HEK293 (cell line): ENCODE data around the gene IPO5.
A peak's percentile ranks its signal among the peaks of the same experiment; 100 is the strongest.

Experiments
- KLF1 ChIP-seq: fragments of 450-650 bp; formaldehyde crosslinking; IDR thresholded peaks from 2 replicates; pipeline ENCODE4 v1.5.1; 2016; ENCODE audit warnings: missing biosample characterization, missing genetic modification characterization
- KLF8 ChIP-seq: fragments of 450-650 bp; formaldehyde crosslinking; IDR thresholded peaks from 2 replicates; pipeline ENCODE4 v1.5.1; 2016; ENCODE audit warnings: missing biosample characterization, missing genetic modification characterization
- KLF9 ChIP-seq: fragments of 450-650 bp; formaldehyde crosslinking; IDR thresholded peaks from 2 replicates; pipeline ENCODE4 v1.5.1; 2016; ENCODE audit warnings: missing biosample characterization, missing genetic modification characterization, low read depth
- RBAK ChIP-seq: fragments of 450-650 bp; formaldehyde crosslinking; IDR thresholded peaks from 2 replicates; pipeline ENCODE4 v1.5.1; 2016; ENCODE audit warnings: missing biosample characterization, missing genetic modification characterization
- ZFP3 ChIP-seq: fragments of 450-650 bp; formaldehyde crosslinking; IDR thresholded peaks from 2 replicates; pipeline ENCODE4 v1.5.1; 2016; ENCODE audit warnings: low read depth, missing biosample characterization, missing genetic modification characterization
- ZFP37 ChIP-seq: fragments of 450-650 bp; formaldehyde crosslinking; IDR thresholded peaks from 2 replicates; pipeline ENCODE4 v1.5.1; 2016; ENCODE audit warnings: missing biosample characterization, missing genetic modification characterization
- ZFP41 ChIP-seq: fragments of 450-650 bp; formaldehyde crosslinking; IDR thresholded peaks from 2 replicates; pipeline ENCODE4 v1.5.1; 2016; ENCODE audit warnings: missing biosample characterization, missing genetic modification characterization, borderline replicate concordance
- ZNF155 ChIP-seq: fragments of 450-650 bp; formaldehyde crosslinking; IDR thresholded peaks from 2 replicates; pipeline ENCODE4 v1.5.1; 2016; ENCODE audit warnings: missing biosample characterization, missing genetic modification characterization
- ZNF211 ChIP-seq: fragments of 450-650 bp; formaldehyde crosslinking; IDR thresholded peaks from 2 replicates; pipeline ENCODE4 v1.5.1; 2016; ENCODE audit warnings: low read depth, missing biosample characterization, missing genetic modification characterization
- ZNF214 ChIP-seq: fragments of 450-650 bp; formaldehyde crosslinking; IDR thresholded peaks from 2 replicates; pipeline ENCODE4 v1.5.1; 2017; ENCODE audit warnings: missing biosample characterization, mild to moderate bottlenecking, missing genetic modification characterization, borderline replicate concordance
- ZNF23 ChIP-seq: fragments of 450-650 bp; formaldehyde crosslinking; IDR thresholded peaks from 2 replicates; pipeline ENCODE4 v1.5.1; 2016; ENCODE audit warnings: missing biosample characterization, missing genetic modification characterization, borderline replicate concordance
- ZNF239 ChIP-seq: fragments of 450-650 bp; formaldehyde crosslinking; IDR thresholded peaks from 2 replicates; pipeline ENCODE4 v1.5.1; 2016; ENCODE audit warnings: missing biosample characterization, missing genetic modification characterization
- ZNF24 ChIP-seq: fragments of 450-650 bp; formaldehyde crosslinking; IDR thresholded peaks from 2 replicates; pipeline ENCODE4 v1.5.1; 2016; ENCODE audit warnings: missing biosample characterization, missing genetic modification characterization
- ZNF324 ChIP-seq: fragments of 450-650 bp; formaldehyde crosslinking; IDR thresholded peaks from 2 replicates; pipeline ENCODE4 v1.5.1; 2016; ENCODE audit warnings: missing biosample characterization, missing genetic modification characterization
- ZNF350 ChIP-seq: fragments of 450-650 bp; formaldehyde crosslinking; IDR thresholded peaks from 2 replicates; pipeline ENCODE4 v1.5.0; 2017; ENCODE audit warnings: missing biosample characterization, mild to moderate bottlenecking, missing genetic modification characterization
- ZNF366 ChIP-seq: fragments of 450-650 bp; formaldehyde crosslinking; conservative IDR thresholded peaks from 2 replicates; pipeline ENCODE4 v1.5.1; 2016; ENCODE audit warnings: missing biosample characterization, missing genetic modification characterization
- ZNF433 ChIP-seq: fragments of 450-650 bp; formaldehyde crosslinking; IDR thresholded peaks from 2 replicates; pipeline ENCODE4 v1.5.1; 2016; ENCODE audit warnings: missing biosample characterization, missing genetic modification characterization, low read depth
- ZNF521 ChIP-seq: fragments of 450-650 bp; formaldehyde crosslinking; IDR thresholded peaks from 2 replicates; pipeline ENCODE4 v1.5.1; 2017; ENCODE audit warnings: missing biosample characterization, mild to moderate bottlenecking, missing genetic modification characterization
- ZNF529 ChIP-seq: fragments of 450-650 bp; formaldehyde crosslinking; IDR thresholded peaks from 2 replicates; pipeline ENCODE4 v1.5.1; 2017; ENCODE audit warnings: missing genetic modification characterization, missing biosample characterization; ENCODE audit not compliant: insufficient replicate concordance
- ZNF530 ChIP-seq: fragments of 450-650 bp; formaldehyde crosslinking; IDR thresholded peaks from 2 replicates; pipeline ENCODE4 v1.5.1; 2016; ENCODE audit warnings: low read depth, missing biosample characterization, missing genetic modification characterization
- ZNF548 ChIP-seq: fragments of 450-650 bp; formaldehyde crosslinking; IDR thresholded peaks from 2 replicates; pipeline ENCODE4 v1.5.1; 2016; ENCODE audit warnings: missing biosample characterization, missing genetic modification characterization
- ZNF561 ChIP-seq: fragments of 450-650 bp; IDR thresholded peaks from 2 replicates; pipeline ENCODE4 v1.5.1; 2018; ENCODE audit warnings: missing biosample characterization, missing genetic modification characterization, borderline replicate concordance
- ZNF776 ChIP-seq: fragments of 450-650 bp; formaldehyde crosslinking; IDR thresholded peaks from 2 replicates; pipeline ENCODE4 v1.5.0; 2017; ENCODE audit warnings: missing biosample characterization, missing genetic modification characterization, borderline replicate concordance
- ZNF792 ChIP-seq: fragments of 450-650 bp; formaldehyde crosslinking; IDR thresholded peaks from 2 replicates; pipeline ENCODE4 v1.5.1; 2016; ENCODE audit warnings: missing biosample characterization, missing genetic modification characterization
- ZNF843 ChIP-seq: fragments of 450-650 bp; formaldehyde crosslinking; IDR thresholded peaks from 2 replicates; pipeline ENCODE4 v1.5.1; 2016; ENCODE audit warnings: missing biosample characterization, missing genetic modification characterization
- TF ChIP-seq, protein P1 (sequence below): fragments of 450-650 bp; formaldehyde crosslinking; IDR thresholded peaks from 2 replicates; pipeline ENCODE4 v1.5.1; 2017; ENCODE audit warnings: missing biosample characterization, missing genetic modification characterization
- TF ChIP-seq, protein P2 (sequence below): fragments of 450-650 bp; formaldehyde crosslinking; IDR thresholded peaks from 2 replicates; pipeline ENCODE4 v1.5.1; 2016; ENCODE audit warnings: missing biosample characterization, missing genetic modification characterization, borderline replicate concordance
- TF ChIP-seq, protein P3 (sequence below): IDR thresholded peaks from 2 replicates; pipeline ENCODE4 v1.6.1; 2011; ENCODE audit warnings: mild to moderate bottlenecking, low read depth, low read length, borderline replicate concordance
- TF ChIP-seq, protein P4 (sequence below): fragments of 450-650 bp; IDR thresholded peaks from 2 replicates; pipeline ENCODE4 v1.5.1; 2018; ENCODE audit warnings: missing biosample characterization, mild to moderate bottlenecking, missing genetic modification characterization
- TF ChIP-seq, protein P5 (sequence below): fragments of 450-650 bp; formaldehyde crosslinking; IDR thresholded peaks from 2 replicates; pipeline ENCODE4 v1.5.1; 2016; ENCODE audit warnings: missing biosample characterization, missing genetic modification characterization

The IPO5 gene

DNA sequence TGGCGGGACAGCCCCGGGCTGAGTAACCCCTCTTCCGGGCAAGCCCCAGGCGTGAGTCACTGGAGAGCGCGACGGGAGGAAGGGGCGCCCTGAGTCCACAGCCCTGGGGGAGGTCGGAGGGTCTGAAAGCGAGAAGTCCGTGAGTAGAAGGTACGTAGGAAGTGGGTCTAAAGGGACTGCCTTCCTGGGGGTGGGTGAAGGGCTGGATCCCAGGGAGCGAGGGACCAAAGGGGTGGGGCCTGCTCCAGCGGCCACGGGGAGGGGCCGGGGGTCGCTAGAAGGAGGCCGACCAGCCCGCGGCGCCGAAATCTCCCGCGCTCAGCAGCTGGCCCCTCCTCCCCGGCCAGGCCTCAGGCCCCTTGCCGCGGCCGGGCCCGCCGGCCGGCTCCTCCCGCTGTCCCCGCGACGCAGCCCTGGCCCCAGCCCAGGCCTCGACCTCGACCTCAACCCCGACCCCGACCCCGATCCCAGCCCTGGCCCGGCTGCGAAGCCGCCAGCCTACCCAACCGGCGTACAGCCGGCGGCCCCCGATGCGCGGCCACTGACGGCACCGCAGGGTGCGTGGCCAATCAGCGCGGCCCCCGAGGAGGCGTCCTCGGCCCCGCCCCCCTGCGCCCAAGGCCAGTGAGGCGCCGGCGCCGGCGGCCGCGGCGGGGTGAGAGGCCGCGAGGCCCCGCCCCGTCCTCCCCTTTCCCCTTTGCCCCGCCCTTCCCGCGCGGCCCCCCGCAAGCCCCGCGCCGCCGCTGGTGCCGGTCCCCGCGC lies 22.6 kb downstream of the IPO5 start (continued):
- TF ChIP-seq, protein P1, sequence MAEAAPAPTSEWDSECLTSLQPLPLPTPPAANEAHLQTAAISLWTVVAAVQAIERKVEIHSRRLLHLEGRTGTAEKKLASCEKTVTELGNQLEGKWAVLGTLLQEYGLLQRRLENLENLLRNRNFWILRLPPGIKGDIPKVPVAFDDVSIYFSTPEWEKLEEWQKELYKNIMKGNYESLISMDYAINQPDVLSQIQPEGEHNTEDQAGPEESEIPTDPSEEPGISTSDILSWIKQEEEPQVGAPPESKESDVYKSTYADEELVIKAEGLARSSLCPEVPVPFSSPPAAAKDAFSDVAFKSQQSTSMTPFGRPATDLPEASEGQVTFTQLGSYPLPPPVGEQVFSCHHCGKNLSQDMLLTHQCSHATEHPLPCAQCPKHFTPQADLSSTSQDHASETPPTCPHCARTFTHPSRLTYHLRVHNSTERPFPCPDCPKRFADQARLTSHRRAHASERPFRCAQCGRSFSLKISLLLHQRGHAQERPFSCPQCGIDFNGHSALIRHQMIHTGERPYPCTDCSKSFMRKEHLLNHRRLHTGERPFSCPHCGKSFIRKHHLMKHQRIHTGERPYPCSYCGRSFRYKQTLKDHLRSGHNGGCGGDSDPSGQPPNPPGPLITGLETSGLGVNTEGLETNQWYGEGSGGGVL: no peak
- no peak for TF ChIP-seq ZNF239 (tag by site-specific recombination)
- no peak; the same call in 1 of the 2 replicates for TF ChIP-seq ZNF324 (tag by site-specific recombination)
- no peak for TF ChIP-seq ZNF548 (tag by site-specific recombination)
- TF ChIP-seq KLF9 (tag by site-specific recombination): peak; percentile 60
- no peak for TF ChIP-seq ZNF350 (tag by site-specific recombination)
- no peak for TF ChIP-seq ZNF521 (tag by site-specific recombination)
- TF ChIP-seq, protein P2, sequence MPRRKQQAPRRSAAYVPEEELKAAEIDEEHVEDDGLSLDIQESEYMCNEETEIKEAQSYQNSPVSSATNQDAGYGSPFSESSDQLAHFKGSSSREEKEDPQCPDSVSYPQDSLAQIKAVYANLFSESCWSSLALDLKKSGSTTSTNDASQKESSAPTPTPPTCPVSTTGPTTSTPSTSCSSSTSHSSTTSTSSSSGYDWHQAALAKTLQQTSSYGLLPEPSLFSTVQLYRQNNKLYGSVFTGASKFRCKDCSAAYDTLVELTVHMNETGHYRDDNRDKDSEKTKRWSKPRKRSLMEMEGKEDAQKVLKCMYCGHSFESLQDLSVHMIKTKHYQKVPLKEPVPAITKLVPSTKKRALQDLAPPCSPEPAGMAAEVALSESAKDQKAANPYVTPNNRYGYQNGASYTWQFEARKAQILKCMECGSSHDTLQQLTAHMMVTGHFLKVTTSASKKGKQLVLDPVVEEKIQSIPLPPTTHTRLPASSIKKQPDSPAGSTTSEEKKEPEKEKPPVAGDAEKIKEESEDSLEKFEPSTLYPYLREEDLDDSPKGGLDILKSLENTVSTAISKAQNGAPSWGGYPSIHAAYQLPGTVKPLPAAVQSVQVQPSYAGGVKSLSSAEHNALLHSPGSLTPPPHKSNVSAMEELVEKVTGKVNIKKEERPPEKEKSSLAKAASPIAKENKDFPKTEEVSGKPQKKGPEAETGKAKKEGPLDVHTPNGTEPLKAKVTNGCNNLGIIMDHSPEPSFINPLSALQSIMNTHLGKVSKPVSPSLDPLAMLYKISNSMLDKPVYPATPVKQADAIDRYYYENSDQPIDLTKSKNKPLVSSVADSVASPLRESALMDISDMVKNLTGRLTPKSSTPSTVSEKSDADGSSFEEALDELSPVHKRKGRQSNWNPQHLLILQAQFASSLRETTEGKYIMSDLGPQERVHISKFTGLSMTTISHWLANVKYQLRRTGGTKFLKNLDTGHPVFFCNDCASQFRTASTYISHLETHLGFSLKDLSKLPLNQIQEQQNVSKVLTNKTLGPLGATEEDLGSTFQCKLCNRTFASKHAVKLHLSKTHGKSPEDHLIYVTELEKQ (tag by site-specific recombination): no peak
- no peak for TF ChIP-seq ZNF155
- TF ChIP-seq ZNF366 (tag by site-specific recombination): peak; percentile 76
- TF ChIP-seq ZNF561 (tag by site-specific recombination): peak; percentile 83; the same call in 1 of the 2 replicates
- TF ChIP-seq, protein P3, sequence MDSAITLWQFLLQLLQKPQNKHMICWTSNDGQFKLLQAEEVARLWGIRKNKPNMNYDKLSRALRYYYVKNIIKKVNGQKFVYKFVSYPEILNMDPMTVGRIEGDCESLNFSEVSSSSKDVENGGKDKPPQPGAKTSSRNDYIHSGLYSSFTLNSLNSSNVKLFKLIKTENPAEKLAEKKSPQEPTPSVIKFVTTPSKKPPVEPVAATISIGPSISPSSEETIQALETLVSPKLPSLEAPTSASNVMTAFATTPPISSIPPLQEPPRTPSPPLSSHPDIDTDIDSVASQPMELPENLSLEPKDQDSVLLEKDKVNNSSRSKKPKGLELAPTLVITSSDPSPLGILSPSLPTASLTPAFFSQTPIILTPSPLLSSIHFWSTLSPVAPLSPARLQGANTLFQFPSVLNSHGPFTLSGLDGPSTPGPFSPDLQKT: no peak
- no peak for TF ChIP-seq ZNF530
- no peak for TF ChIP-seq ZNF843
- no peak for TF ChIP-seq ZFP41 (tag by site-specific recombination)
- TF ChIP-seq ZFP3: no peak
- no peak for TF ChIP-seq ZNF23 (tag by site-specific recombination)
- TF ChIP-seq ZNF529 (tag by site-specific recombination): no peak
- TF ChIP-seq, protein P4, sequence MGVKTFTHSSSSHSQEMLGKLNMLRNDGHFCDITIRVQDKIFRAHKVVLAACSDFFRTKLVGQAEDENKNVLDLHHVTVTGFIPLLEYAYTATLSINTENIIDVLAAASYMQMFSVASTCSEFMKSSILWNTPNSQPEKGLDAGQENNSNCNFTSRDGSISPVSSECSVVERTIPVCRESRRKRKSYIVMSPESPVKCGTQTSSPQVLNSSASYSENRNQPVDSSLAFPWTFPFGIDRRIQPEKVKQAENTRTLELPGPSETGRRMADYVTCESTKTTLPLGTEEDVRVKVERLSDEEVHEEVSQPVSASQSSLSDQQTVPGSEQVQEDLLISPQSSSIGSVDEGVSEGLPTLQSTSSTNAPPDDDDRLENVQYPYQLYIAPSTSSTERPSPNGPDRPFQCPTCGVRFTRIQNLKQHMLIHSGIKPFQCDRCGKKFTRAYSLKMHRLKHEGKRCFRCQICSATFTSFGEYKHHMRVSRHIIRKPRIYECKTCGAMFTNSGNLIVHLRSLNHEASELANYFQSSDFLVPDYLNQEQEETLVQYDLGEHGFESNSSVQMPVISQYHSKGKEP: no peak; the same call in 1 of the 2 replicates
- TF ChIP-seq KLF8: 0 out of 2 replicates have a peak, but pooled peaks have one; percentile 22
- TF ChIP-seq ZFP37 (tag by site-specific recombination): 0 out of 2 replicates have a peak, but pooled peaks have one; percentile 41
- TF ChIP-seq, protein P5, sequence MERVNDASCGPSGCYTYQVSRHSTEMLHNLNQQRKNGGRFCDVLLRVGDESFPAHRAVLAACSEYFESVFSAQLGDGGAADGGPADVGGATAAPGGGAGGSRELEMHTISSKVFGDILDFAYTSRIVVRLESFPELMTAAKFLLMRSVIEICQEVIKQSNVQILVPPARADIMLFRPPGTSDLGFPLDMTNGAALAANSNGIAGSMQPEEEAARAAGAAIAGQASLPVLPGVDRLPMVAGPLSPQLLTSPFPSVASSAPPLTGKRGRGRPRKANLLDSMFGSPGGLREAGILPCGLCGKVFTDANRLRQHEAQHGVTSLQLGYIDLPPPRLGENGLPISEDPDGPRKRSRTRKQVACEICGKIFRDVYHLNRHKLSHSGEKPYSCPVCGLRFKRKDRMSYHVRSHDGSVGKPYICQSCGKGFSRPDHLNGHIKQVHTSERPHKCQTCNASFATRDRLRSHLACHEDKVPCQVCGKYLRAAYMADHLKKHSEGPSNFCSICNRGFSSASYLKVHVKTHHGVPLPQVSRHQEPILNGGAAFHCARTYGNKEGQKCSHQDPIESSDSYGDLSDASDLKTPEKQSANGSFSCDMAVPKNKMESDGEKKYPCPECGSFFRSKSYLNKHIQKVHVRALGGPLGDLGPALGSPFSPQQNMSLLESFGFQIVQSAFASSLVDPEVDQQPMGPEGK: peak; percentile 93
- TF ChIP-seq ZNF24 (tag by site-specific recombination): peak; percentile 67; the same call in 1 of the 2 replicates
- no peak for TF ChIP-seq ZNF214 (tag by site-specific recombination)
- TF ChIP-seq ZNF776 (tag by site-specific recombination): no peak
- no peak for TF ChIP-seq ZNF792 (tag by site-specific recombination)
- TF ChIP-seq RBAK: no peak
- 0 out of 2 replicates have a peak, but pooled peaks have one; percentile 34 for TF ChIP-seq KLF1
- no peak for TF ChIP-seq ZNF211 (tag by site-specific recombination)
- no peak for TF ChIP-seq ZNF433
